Trophoblast cell (in vitro differentiated cells and primary cell): Measurements from ENCODE around the gene CRYBB3.

Experiments
- DNase-seq, 2 donors: peaks; one replicate each; pipeline ENCODE4 v3.0.0-alpha.2; 2016
- H2AFZ ChIP-seq: 2 replicates; pipeline ENCODE4 v1.6.1; 2013; ENCODE audit warnings: low read length, moderate library complexity, mild to moderate bottlenecking; ENCODE audit not compliant: insufficient read depth, poor library complexity
- H2AK5ac ChIP-seq: 2 replicates; pipeline ENCODE4 v1.6.1; 2013; ENCODE audit warnings: mild to moderate bottlenecking, low read length
- H2BK120ac ChIP-seq: 2 replicates; pipeline ENCODE4 v1.6.1; 2013; ENCODE audit warnings: low read length, mild to moderate bottlenecking, moderate library complexity; ENCODE audit not compliant: insufficient read depth, poor library complexity
- H2BK12ac ChIP-seq: 2 replicates; pipeline ENCODE4 v1.6.1; 2013; ENCODE audit warnings: mild to moderate bottlenecking, low read length, moderate library complexity
- H2BK5ac ChIP-seq: 2 replicates; pipeline ENCODE4 v1.6.1; 2013; ENCODE audit warnings: low read length, low read depth, moderate library complexity, mild to moderate bottlenecking; ENCODE audit not compliant: poor library complexity
- H3K14ac ChIP-seq: 2 replicates; pipeline ENCODE4 v1.6.1; 2013; ENCODE audit warnings: mild to moderate bottlenecking, low read length
- H3K18ac ChIP-seq: 2 replicates; pipeline ENCODE4 v1.6.1; 2013; ENCODE audit warnings: mild to moderate bottlenecking, low read length
- H3K23ac ChIP-seq: 2 replicates; pipeline ENCODE4 v1.6.1; 2013; ENCODE audit warnings: low read length
- H3K27ac ChIP-seq: 2 replicates; pipeline ENCODE4 v1.5.1; 2013; ENCODE audit warnings: low read depth, mild to moderate bottlenecking, inconsistent platforms, low read length, moderate library complexity
- H3K27me3 ChIP-seq: 2 replicates; pipeline ENCODE4 v1.6.1; 2013; ENCODE audit warnings: inconsistent platforms, mild to moderate bottlenecking, low read length, moderate library complexity; ENCODE audit not compliant: insufficient read depth
- H3K36me3 ChIP-seq, 2 experiments: 1 replicate in 1 of 2; 2 replicates in 1 of 2; pipeline ENCODE4 v1.6.1; 2013; ENCODE audit warnings: low read length in 2 of 2, mild to moderate bottlenecking in 2 of 2, moderate library complexity in 1 of 2; ENCODE audit not compliant: insufficient read depth in 2 of 2, control insufficient read depth in 1 of 2
- H3K4ac ChIP-seq: 2 replicates; pipeline ENCODE4 v1.6.1; 2013; ENCODE audit warnings: low read depth, mild to moderate bottlenecking, low read length, moderate library complexity
- H3K4me1 ChIP-seq, 2 experiments: 1 replicate in 1 of 2; 2 replicates in 1 of 2; pipeline ENCODE4 v1.6.1; 2013; ENCODE audit warnings: low read length in 2 of 2, mild to moderate bottlenecking in 2 of 2, moderate library complexity in 1 of 2; ENCODE audit not compliant: insufficient read depth in 2 of 2, control insufficient read depth in 1 of 2
- H3K4me2 ChIP-seq: 2 replicates; pipeline ENCODE4 v1.6.1; 2013; ENCODE audit warnings: inconsistent platforms, mild to moderate bottlenecking, low read length, moderate library complexity
- H3K4me3 ChIP-seq: 2 replicates; pipeline ENCODE4 v1.5.1; 2013; ENCODE audit warnings: mild to moderate bottlenecking, low read depth, low read length, inconsistent platforms
- H3K79me1 ChIP-seq: one replicate; pipeline ENCODE4 v1.6.1; 2013; ENCODE audit warnings: low read length
- H3K79me2 ChIP-seq: 2 replicates; pipeline ENCODE4 v1.6.1; 2013; ENCODE audit warnings: low read length, mild to moderate bottlenecking; ENCODE audit not compliant: control insufficient read depth, insufficient read depth, poor library complexity
- H3K9ac ChIP-seq: 2 replicates; pipeline ENCODE4 v1.6.1; 2013; ENCODE audit warnings: mild to moderate bottlenecking, low read length
- H3K9me3 ChIP-seq: 2 replicates; pipeline ENCODE4 v1.6.1; 2013; ENCODE audit warnings: low read depth, mild to moderate bottlenecking, control low read depth, inconsistent platforms, low read length; ENCODE audit not compliant: insufficient read depth
- H4K12ac ChIP-seq: 2 replicates; pipeline ENCODE4 v1.6.1; 2013; ENCODE audit warnings: low read depth, mild to moderate bottlenecking, low read length, moderate library complexity
- H4K8ac ChIP-seq: 2 replicates; pipeline ENCODE4 v1.6.1; 2013; ENCODE audit warnings: low read depth, mild to moderate bottlenecking, low read length, moderate library complexity
- H4K91ac ChIP-seq: one replicate; pipeline ENCODE4 v1.6.1; 2013; ENCODE audit warnings: low read depth, mild to moderate bottlenecking, low read length, moderate library complexity
- WGBS: extraction: QIAGEN DNeasy Blood & Tissue Kit; methylation state at CpG from one replicate; pipeline ENCODE4 v1.1.7; 2013; ENCODE audit warnings: missing lambda C conversion rate; ENCODE audit not compliant: insufficient read length, insufficient coverage; ENCODE audit errors: extremely low coverage; 5-methylcytosine and 5-hydroxymethylcytosine counted together

Gene CRYBB3

GRCh38 chr22:25159028-25159427 is 40.6 kb upstream of the CRYBB3 start:
- Histone ChIP-seq H4K8ac (no peak overlapping the region), H3K4ac (no peak overlapping the region), H3K36me3 (no peaks in the 10 kb centered on the region), H3K23ac (no peak overlapping the region), H3K27ac (no peak overlapping the region), H2AFZ (no peak overlapping the region), H3K9ac (no peak overlapping the region), H4K12ac (no peak overlapping the region), H3K27me3 (no peaks in the 10 kb centered on the region), H2AK5ac (no peak overlapping the region), H3K9me3 (peaks cover 2% of the 10 kb centered on the region), H3K4me3 (no peak overlapping the region), H3K14ac (no peak overlapping the region), H3K4me2 (no peak overlapping the region), H3K18ac (no peak overlapping the region), H2BK120ac (no peak overlapping the region), H3K79me1 (peaks cover 6% of the 10 kb centered on the region), H4K91ac (no peak overlapping the region), H3K4me1 (peaks cover 10 to 14% of the 10 kb centered on the region in 2 experiments), H3K79me2 (no peaks in the 10 kb centered on the region), H2BK12ac (no peak overlapping the region), H2BK5ac (no peak overlapping the region)
- no CpG with 5 or more reads among the region's 10 CpGs for WGBS
- no peak for DNase-seq

GRCh38 chr22:25160120-25160996 is 39.3 kb upstream of the CRYBB3 start:
- Histone ChIP-seq H2BK5ac (no peak overlapping the region), H3K27ac (no peak overlapping the region), H3K9ac (no peak overlapping the region), H3K4me3 (peak overlapping the region; percentile 27), H3K79me1 (peaks cover 2% of the 10 kb centered on the region), H3K27me3 (no peaks in the 10 kb centered on the region), H3K9me3 (peaks cover 2% of the 10 kb centered on the region), H3K23ac (no peak overlapping the region), H3K14ac (no peak overlapping the region), H4K12ac (no peak overlapping the region), H3K4me1 (peaks cover 2 to 6% of the 10 kb centered on the region in 2 experiments), H4K91ac (no peak overlapping the region), H2AFZ (no peak overlapping the region), H3K4ac (no peak overlapping the region), H3K4me2 (no peak overlapping the region), H3K79me2 (no peaks in the 10 kb centered on the region), H2BK12ac (no peak overlapping the region), H2BK120ac (no peak overlapping the region), H3K36me3 (no peaks in the 10 kb centered on the region), H3K18ac (no peak overlapping the region), H2AK5ac (no peak overlapping the region), H4K8ac (no peak overlapping the region)
- DNase-seq: no peak
- no CpG with 5 or more reads among the region's 11 CpGs for WGBS

GRCh38 chr22:25161017-25161915 is 38.4 kb upstream of the CRYBB3 start:
- H3K23ac ChIP-seq: no peak overlapping the region
- H3K79me1 ChIP-seq: peaks cover 2% of the 10 kb centered on the region
- H3K79me2 ChIP-seq: no peaks in the 10 kb centered on the region
- H3K27ac ChIP-seq: no peak overlapping the region
- no peak overlapping the region for H4K91ac ChIP-seq
- H3K14ac ChIP-seq: no peak overlapping the region
- no peak overlapping the region for H3K9ac ChIP-seq
- H3K4me3 ChIP-seq: no peak overlapping the region
- WGBS: no CpG with 5 or more reads among the region's 14 CpGs
- peaks cover 2% of the 10 kb centered on the region for H3K9me3 ChIP-seq
- H2AK5ac ChIP-seq: no peak overlapping the region
- no peaks in the 10 kb centered on the region for H3K27me3 ChIP-seq
- no peak overlapping the region for H2AFZ ChIP-seq
- DNase-seq: no peak
- H3K36me3 ChIP-seq: no peaks in the 10 kb centered on the region
- no peak overlapping the region for H2BK5ac ChIP-seq
- H3K4me2 ChIP-seq: no peak overlapping the region
- H4K12ac ChIP-seq: no peak overlapping the region
- no peak overlapping the region for H3K4ac ChIP-seq
- no peak overlapping the region for H2BK12ac ChIP-seq
- H3K4me1 ChIP-seq: peaks cover 2 to 6% of the 10 kb centered on the region in 2 experiments
- no peak overlapping the region for H3K18ac ChIP-seq
- H4K8ac ChIP-seq: no peak overlapping the region
- H2BK120ac ChIP-seq: no peak overlapping the region

- WGBS: no CpG with 5 or more reads among the region's 6 CpGs
- H3K9me3 ChIP-seq: peaks cover 4% of the 10 kb centered on the region
- no peak overlapping the region for H2BK5ac ChIP-seq
- no peak overlapping the region for H3K14ac ChIP-seq
- no peak overlapping the region for H2AK5ac ChIP-seq
- H2AFZ ChIP-seq: no peak overlapping the region
- no peak overlapping the region for H3K4me2 ChIP-seq
- H3K27me3 ChIP-seq: no peaks in the 10 kb centered on the region
- no peak overlapping the region for H3K4ac ChIP-seq
- H3K79me2 ChIP-seq: no peaks in the 10 kb centered on the region
- H4K8ac ChIP-seq: no peak overlapping the region
- no peak overlapping the region for H2BK120ac ChIP-seq
- H3K79me1 ChIP-seq: peaks cover 2% of the 10 kb centered on the region
- H3K9ac ChIP-seq: no peak overlapping the region
- no peak overlapping the region for H3K27ac ChIP-seq
- DNase-seq: no peak
- no peak overlapping the region for H4K91ac ChIP-seq
- peak overlapping the region; percentile 16 for H4K12ac ChIP-seq
- no peaks in the 10 kb centered on the region for H3K36me3 ChIP-seq
- no peak overlapping the region for H3K23ac ChIP-seq
- no peak overlapping the region for H2BK12ac ChIP-seq
- no peak overlapping the region for H3K4me3 ChIP-seq
- no peak overlapping the region for H3K18ac ChIP-seq
- peaks cover 2 to 6% of the 10 kb centered on the region in 2 experiments for H3K4me1 ChIP-seq
Measured at GRCh38 chr22:25161916-25162530, 37.6 kb upstream of the CRYBB3 start.
